SHP77 treated with DMSO at 0.1 percent for 48 hours (cell line): ENCODE measurements around the gene PGAM2.
A peak's percentile ranks its signal among the peaks of the same experiment; 100 is the strongest.

Experiments
- DNase-seq: peaks from one replicate; lab custom pipeline; 2025; lab: John Stamatoyannopoulos, UW

PGAM2 gene

DNA sequence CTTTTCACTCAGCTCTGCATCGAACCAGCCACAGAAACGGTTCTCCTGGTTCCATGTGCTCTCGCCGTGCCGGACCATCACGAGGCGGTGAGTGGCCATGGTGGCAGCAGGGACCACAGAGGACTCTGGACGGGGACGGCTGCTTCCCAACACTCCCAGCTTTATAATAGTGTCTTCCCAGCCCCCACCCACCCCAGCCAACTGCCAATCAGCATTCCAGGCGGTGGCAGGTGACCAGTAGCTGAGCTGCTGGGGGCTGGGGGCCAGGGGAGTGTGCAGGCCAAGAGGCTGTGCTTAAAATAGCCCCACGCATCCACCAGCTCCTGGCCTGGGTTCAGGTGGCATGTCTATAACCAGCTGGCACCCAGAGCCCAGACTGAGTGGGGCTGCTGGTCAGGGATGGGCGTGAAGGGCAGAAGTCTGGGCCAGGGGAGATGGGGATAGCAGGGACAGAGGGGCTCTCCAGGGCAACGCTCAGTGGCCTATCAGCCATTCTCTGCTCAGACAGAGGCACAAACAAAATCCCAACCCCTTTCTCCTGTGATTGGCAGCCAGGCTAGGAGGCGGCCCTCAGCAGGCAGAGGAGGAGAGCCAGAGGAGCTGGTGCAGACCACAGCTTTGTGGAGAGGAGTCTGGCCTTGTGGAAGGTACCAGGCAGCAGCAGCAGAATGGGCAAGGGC is at the start of gene PGAM2:
Gene PGAM2, minus strand, starts transcription at position 137 of the 680 bp plus-strand sequence. Its CDS starts 38 bp downstream, at position 99.
- DNase-seq, result peak; percentile 80

DNA sequence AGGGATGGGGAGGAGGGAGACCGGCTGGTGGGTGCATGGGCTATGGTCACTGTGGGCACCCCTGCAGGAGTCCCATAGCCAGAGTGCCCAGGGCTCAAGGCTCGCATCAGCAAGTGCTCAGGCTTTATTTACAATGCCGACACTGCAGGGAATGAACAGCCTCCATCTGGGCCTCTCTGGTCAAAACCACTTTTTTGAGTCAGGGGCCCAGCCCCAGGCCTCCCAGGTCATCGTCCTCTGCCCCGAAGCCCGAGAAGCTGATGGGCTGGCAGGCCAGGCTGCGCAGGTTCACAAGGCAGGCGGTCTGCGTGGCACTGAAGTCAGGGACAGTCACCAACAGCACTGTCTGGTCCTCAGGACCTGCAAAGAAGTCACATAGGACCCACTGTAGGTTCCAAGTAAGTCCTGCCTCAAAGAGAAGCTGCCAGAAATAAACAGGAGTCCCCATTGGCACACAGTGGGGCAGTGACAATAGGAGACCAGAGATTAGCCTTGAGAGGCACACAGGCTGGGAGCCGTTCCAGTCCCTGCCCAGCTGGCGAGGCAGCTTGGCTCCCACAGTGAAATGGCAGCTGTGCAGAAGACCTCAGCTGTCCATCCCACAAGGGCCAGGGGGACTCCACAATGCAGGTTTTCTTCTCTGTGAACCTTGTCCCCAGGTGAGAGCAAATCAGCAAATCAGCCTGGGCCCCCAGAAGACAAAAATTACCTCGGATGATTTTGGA is 49.4 kb upstream of the PGAM2 start:
- DNase-seq, result no peak

DNA sequence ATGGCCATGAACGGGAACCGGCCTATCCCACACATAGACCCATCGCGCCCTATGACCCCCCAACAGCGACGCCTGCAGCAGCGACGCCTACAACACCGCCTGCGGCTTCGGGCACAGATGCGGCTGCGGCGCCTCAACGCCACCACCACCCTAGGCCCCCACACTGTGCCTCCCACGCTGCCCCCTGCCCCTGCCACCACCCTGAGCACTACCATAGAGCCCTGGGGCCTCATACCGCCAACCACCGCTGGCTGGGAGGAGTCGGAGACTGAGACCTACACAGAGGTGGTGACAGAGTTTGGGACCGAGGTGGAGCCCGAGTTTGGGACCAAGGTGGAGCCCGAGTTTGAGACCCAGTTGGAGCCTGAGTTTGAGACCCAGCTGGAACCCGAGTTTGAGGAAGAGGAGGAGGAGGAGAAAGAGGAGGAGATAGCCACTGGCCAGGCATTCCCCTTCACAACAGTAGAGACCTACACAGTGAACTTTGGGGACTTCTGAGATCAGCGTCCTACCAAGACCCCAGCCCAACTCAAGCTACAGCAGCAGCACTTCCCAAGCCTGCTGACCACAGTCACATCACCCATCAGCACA is 48.5 kb upstream of the PGAM2 start:
- DNase-seq, result no peak

DNA sequence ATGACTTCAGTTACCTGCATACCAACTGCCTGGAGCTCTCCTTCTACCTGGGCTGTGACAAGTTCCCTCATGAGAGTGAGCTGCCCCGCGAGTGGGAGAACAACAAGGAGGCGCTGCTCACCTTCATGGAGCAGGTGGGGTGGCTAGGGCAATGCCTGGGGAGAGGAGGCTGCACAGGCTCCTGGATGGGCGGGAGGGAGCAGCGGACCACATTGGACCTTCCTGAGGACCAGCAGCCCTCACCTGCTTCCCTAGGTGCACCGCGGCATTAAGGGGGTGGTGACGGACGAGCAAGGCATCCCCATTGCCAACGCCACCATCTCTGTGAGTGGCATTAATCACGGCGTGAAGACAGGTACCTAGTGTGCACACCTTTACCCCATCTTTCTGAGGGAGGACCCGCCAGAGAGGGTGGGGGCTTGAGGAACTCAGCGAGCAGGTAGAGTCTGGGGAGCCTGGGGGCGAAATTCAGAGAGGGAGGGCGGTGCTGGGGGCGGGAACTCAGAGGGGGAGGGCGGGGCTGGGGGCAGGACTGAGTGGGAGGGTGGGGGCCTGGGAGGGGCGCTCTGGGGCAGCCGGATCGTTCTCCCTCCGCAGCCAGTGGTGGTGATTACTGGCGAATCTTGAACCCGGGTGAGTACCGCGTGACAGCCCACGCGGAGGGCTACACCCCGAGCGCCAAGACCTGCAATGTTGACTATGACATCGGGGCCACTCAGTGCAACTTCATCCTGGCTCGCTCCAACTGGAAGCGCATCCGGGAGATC is 47.8 kb upstream of the PGAM2 start:
- DNase-seq, result no peak

DNA sequence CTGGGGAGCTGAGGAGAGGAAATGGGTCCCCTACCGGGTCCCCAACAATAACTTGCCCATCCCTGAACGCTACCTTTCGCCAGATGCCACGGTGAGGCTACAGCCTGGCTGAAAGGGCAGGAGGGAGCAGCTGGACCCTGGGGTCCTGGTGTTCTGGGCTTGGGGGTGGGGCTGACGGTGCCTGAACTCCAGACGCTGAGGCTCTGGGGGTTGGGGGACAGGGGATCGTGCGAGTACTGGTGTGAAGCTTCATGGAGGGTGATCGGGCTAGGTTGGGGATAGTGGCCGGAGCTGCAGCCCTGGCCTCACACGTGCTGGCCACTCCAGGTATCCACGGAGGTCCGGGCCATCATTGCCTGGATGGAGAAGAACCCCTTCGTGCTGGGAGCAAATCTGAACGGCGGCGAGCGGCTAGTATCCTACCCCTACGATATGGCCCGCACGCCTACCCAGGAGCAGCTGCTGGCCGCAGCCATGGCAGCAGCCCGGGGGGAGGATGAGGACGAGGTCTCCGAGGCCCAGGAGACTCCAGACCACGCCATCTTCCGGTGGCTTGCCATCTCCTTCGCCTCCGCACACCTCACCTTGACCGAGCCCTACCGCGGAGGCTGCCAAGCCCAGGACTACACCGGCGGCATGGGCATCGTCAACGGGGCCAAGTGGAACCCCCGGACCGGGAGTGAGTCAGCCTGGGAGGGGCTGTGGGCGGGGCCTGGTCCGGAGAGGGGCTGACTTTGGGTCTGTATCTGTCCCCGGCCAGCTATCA is 47.0 kb upstream of the PGAM2 start:
- peak; percentile 35 for DNase-seq

DNA sequence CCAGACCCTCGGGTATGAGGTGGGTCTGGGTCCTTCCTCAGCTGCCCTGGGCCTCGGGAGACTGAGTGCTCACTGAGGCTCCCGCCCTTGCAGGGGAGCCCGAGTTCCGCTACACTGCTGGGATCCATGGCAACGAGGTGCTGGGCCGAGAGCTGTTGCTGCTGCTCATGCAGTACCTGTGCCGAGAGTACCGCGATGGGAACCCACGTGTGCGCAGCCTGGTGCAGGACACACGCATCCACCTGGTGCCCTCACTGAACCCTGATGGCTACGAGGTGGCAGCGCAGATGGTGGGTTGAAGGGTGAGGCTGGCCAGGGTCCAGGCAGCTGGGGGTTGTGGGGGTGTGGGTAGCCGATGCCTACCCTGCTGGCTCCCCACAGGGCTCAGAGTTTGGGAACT is 46.4 kb upstream of the PGAM2 start:
- no peak for DNase-seq

GRCh38 chr7:44110719-44111635 is 45.6 kb upstream of the PGAM2 start:
- DNase-seq, result no peak

GRCh38 chr7:44109991-44110390 is 44.6 kb upstream of the PGAM2 start:
- DNase-seq, result no peak

- no peak for DNase-seq
Observed at GRCh38 chr7:44108768-44109750, 43.7 kb upstream of the PGAM2 start.

GRCh38 chr7:44107961-44108767 is 42.8 kb upstream of the PGAM2 start:
- no peak for DNase-seq

DNA sequence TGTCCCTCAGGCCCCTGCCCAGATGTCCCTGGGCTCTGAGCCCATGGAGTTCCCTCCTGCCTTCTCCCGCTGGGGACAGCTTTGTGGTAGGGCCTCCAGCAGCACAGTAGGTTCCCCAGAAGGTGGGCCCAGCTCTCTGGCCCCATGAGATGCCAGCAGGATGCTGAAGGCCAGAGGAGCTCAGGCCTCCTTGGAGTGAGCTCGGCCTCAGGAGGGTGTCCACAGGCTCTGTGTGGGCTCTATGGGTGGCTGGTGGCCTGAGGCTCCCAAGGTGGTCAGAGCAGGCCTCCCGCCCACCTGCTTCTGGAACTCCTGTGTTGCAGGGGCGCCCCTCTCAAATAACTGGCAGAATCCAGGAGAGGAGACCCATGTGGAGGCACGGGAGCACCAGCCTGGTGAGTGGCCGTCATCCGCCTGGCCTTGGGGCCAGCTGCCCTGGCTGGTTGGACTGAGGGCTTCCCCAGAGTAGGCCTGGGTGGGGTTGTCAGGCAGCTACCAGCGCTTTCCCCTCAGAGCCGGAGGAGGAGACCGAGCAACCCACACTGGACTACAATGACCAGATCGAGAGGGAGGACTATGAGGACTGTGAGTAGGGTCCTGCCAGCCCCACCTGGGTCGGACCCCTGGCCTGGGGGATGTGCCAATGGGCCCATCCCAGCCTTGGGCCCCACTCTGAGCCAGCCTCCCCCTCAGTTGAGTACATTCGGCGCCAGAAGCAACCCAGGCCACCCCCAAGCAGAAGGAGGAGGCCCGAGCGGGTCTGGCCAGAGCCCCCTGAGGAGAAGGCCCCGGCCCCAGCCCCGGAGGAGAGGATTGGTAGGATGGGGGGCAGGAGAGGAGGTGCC is 42.0 kb upstream of the PGAM2 start:
- DNase-seq, result no peak

- no peak for DNase-seq
Observed at GRCh38 chr7:44106311-44107065, 41.1 kb upstream of the PGAM2 start.

DNA sequence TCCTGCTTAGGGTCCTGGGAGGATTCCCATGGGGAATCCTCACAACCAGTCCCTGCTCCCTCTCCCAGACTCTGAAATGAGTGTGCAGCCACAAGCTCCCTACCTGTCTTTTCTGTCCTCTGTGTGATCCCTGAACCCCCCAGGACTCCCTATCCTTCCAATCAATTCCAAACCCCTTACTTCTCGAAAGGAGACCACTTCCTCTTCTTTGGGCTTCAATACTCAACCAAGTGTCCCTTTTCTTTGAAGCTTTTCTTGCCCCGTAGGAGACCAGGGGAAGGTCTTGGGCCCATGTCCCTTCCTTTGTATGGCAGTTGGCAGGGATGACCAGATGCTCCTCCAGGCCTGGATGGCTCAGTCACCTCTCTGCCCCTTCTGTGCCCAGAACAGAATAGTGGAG is 40.5 kb upstream of the PGAM2 start:
- no peak for DNase-seq

DNA sequence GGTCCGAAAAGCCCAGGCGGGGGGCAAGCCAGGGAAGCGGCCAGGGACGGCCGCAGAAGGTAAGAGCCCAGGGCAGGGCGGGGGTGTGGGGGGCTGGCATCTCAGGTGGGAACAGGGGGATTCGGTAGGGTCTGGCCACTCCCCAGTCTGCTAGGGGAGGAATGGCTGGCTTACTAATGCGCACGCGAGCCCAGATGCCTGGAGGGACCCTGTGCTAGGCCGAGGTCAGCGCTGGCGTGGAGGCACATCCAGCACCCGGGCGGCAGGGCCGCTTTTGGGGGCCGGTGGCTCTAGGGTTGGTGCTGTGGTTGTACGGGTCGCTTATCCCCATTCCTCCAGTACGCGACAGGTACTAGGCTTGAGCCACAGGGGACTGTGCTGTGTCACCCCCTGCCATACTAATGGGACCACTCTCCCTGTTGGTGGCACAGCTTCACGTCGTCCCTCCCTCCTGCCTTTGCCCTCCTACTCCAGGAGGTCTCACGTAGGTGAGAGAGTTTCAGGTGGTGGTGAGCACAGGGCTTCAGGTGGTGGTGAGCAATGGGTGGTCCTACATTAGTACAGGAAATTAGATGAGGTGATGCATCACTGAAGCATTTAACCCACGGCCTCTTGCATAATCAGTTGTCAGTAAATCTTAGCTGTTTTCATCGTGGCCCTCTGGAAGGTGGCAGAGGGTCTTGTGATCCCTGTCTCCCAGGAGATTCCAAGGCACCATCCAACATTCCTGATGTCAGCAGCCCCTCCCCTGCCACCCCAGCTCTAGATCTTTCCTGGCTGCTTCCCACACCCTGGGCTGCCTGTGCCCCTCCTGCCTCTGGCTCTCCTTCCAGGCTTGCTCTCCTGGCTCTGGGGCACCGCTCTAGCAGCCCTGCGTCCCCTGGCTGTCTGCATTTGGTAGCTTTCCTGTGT is 39.7 kb upstream of the PGAM2 start:
- DNase-seq, result no peak

- no peak for DNase-seq
Observed at GRCh38 chr7:44103923-44104859, 38.8 kb upstream of the PGAM2 start, which contains the start of gene AEBP1. TSS of gene AEBP1 (plus strand) at chr7:44104345. CDS start at chr7:44104666, 321 bp downstream.
